GM19238 (cell line): Measurements from ENCODE around the gene CALR.
"Not testable (repeated sequence)": the region's sequence is repeated elsewhere in the genome, so short reads cannot be mapped to it uniquely, and the experiment has no call there.

ENCODE experiments used
- DNase-seq: peaks from one replicate; pipeline ENCODE4 v3.0.0; 2011; ENCODE audit warnings: low spot score; ENCODE audit not compliant: insufficient read length

Gene CALR

GRCh38 chr19:12937927-12938778 is at the start of gene CALR:
Gene CALR (plus strand): TSS chr19:12938609. CDS start chr19:12938680, 71 bp downstream.
- peak; percentile 95 for DNase-seq

GRCh38 chr19:12890299-12890786 is 48.1 kb upstream of the CALR start:
- not testable (repeated sequence) for DNase-seq

GRCh38 chr19:12890787-12891552 is 47.4 kb upstream of the CALR start, which contains the start of gene GCDH:
Gene GCDH (plus strand): TSS chr19:12891160. CDS start chr19:12891305, 145 bp downstream.
- DNase-seq, result peak; percentile 97

- DNase-seq, result no peak
These were observed 46.8 kb upstream of the CALR start for GRCh38 chr19:12891553-12892021.

- DNase-seq, result no peak
These were observed 44.8 kb upstream of the CALR start for GRCh38 chr19:12893582-12893981.

- no peak for DNase-seq
These were observed 41.9 kb upstream of the CALR start for GRCh38 chr19:12896460-12896859.

GRCh38 chr19:12899891-12900518 is 38.4 kb upstream of the CALR start:
- DNase-seq, result peak; percentile 67

- no peak for DNase-seq
These were observed 31.2 kb upstream of the CALR start for GRCh38 chr19:12907166-12907565.

- DNase-seq, result no peak
These were observed 25.8 kb upstream of the CALR start for GRCh38 chr19:12912571-12912970.

GRCh38 chr19:12913011-12913561 is 25.3 kb upstream of the CALR start:
- DNase-seq, result no peak

GRCh38 chr19:12913851-12914690 is 24.3 kb upstream of the CALR start:
- DNase-seq, result no peak

GRCh38 chr19:12915860-12916259 is 22.5 kb upstream of the CALR start:
- not testable (repeated sequence) for DNase-seq

GRCh38 chr19:12918253-12918652 is 20.2 kb upstream of the CALR start:
- no peak for DNase-seq

GRCh38 chr19:12921047-12921446 is 17.4 kb upstream of the CALR start:
- DNase-seq, result no peak

GRCh38 chr19:12922959-12923358 is 15.4 kb upstream of the CALR start:
- no peak for DNase-seq

GRCh38 chr19:12924621-12925310 is 13.6 kb upstream of the CALR start:
- no peak for DNase-seq

- DNase-seq, result no peak
These were observed 8.3 kb upstream of the CALR start for GRCh38 chr19:12930002-12930645.

- DNase-seq, result no peak
These were observed 5.8 kb upstream of the CALR start for GRCh38 chr19:12932392-12933286.
